Measurements from ENCODE around the gene ABCA6. TPM values are rescaled to one million over a fixed set of nuclear protein-coding genes. Genes with fewer than 3 reads are reported as not detected.

The ABCA6 gene
- total and polyA plus RNA-seq, 12 donors, result 5.4 to 45.4 (median 15.4) TPM

DNA sequence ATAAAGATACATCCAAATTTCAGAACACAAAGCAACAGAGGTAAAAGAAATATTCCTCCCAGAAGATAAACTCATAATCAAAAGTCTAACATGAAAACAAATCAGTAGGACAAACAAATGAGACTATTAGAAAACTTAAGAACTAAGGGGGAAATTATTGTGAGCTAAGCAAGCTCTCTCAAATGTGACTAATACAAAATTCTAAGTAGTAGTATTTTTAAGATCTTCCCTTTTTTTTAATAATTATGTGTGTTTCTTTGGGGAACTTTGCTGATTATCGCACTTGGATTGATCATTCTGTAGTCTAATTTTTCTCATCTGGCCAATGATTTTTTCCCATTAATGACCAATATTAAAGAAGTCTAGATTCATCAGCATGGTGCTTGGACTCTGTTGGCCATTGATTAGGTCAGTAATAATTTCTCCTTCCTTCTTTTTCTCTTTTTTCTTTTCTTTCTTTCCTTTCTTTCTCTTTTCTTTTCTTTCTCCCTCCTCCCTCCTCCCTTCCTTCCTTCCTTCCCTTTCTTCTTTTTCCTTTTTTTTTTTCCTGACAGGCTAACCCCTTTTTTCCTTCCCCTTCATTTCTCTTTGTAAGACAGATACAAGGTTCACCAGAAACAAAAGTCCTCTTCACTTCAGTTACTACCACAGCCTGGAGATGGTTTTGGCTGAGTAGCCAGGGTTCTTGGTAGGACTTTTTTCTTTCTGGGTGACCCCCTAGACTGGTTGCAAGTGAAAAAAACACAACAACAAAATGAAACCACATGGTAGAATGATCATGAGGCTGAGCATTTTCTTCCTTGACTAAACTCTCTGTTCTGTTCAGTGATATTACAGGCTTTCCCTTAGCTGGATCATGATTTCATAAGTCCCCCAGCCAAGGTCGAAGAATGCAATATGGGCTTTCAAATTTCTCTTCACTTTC lies 2.9 kb upstream of the ABCA6 start:
- peaks cover 0 to 7% (median 0%) of the 10 kb centered on the region in 3 donors for H3K9me3 ChIP-seq (replicated peaks in 1 of 3)
- no peak for TF ChIP-seq POLR2A (IDR thresholded peaks at IDR 0.05)
- TF ChIP-seq CTCF (IDR thresholded peaks at IDR 0.05), result no peak
- H3K4me3 ChIP-seq, result no peak overlapping the region
- DNase-seq, result peak in 1 of 7 donors; percentile 18
- intact Hi-C loops (cut with DNase I), result no loop called here
- H3K36me3 ChIP-seq (replicated peaks in 1 of 2), result no peaks in the 10 kb centered on the region
- no peak overlapping the region for H3K27ac ChIP-seq
- no peaks in the 10 kb centered on the region for H3K27me3 ChIP-seq
- 77 to 92% (median 86%) methylated on average over 2 of the region's 2 CpGs for WGBS, 4 donors
- peaks cover 0 to 14% of the 10 kb centered on the region in 2 donors for H3K4me1 ChIP-seq (replicated peaks in 1 of 2)

DNA sequence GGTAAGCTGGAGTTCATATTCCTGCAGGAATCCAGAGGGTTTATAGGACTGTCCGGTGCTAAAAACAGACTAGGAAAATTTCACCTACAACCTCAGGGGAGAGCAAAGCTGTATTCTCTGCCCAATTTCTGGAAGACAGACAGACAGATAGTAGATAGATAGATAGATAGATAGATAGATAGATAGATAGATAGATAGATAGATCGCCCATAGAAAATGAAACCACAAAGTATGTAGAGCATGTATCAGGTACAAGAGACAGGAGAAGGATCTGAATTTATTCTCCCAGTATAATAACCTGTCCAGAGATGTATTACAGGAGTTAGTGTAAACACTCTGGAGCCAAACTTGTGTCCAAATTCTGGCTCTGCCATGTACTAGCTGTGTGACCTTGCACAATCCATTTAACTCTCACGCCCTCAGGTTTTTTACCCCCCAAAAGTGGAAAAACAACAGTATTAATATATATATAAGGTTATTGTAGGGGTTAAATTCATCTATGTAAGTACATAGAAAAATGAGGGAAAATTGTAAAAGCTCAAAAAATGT lies 2.1 kb upstream of the ABCA6 start:
- Histone ChIP-seq H3K27ac (no peak overlapping the region), H3K4me1 (replicated peaks in 1 of 2) (peaks cover 0 to 14% of the 10 kb centered on the region in 2 donors), H3K27me3 (no peaks in the 10 kb centered on the region), H3K36me3 (replicated peaks in 1 of 2) (no peaks in the 10 kb centered on the region), H3K4me3 (no peak overlapping the region), H3K9me3 (replicated peaks in 1 of 3) (peaks cover 0 to 6% (median 0%) of the 10 kb centered on the region in 3 donors)
- intact Hi-C loops (cut with DNase I), result no loop called here
- WGBS, 4 donors, result 89 to 94% (median 91%) methylated on average over 3 of the region's 3 CpGs
- TF ChIP-seq CTCF (IDR thresholded peaks at IDR 0.05) (no peak), POLR2A (IDR thresholded peaks at IDR 0.05) (no peak)
- DNase-seq, result no peak

DNA sequence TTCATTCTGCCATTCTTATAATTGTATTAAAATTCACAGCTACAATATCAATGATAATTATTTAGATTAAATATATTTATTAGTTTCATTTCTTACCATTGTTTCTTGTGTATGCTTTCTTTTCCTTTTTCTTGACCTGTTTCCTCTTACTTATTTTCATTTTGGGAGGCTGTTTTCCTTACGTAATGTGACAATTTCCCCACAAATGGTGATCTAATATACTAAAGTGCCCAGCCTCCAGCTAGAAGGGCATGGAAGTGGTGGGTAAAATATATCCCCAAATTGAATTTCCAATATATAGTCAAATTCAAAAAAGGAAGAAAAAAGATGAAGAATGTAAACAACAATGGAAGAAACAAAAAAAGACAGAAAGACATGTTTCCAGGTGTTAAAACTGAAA lies 1.5 kb upstream of the ABCA6 start:
- TF ChIP-seq POLR2A (IDR thresholded peaks at IDR 0.05), result no peak
- TF ChIP-seq CTCF (IDR thresholded peaks at IDR 0.05), result no peak
- Histone ChIP-seq H3K4me1 (replicated peaks in 1 of 2) (peaks cover 0 to 14% of the 10 kb centered on the region in 2 donors), H3K36me3 (replicated peaks in 1 of 2) (no peaks in the 10 kb centered on the region), H3K27ac (no peak overlapping the region), H3K27me3 (no peaks in the 10 kb centered on the region), H3K4me3 (no peak overlapping the region), H3K9me3 (replicated peaks in 1 of 3) (no peaks in the 10 kb centered on the region)
- no peak for DNase-seq
- WGBS, 4 donors, result 61 to 87% (median 84%) methylated on average over 1 of the region's 1 CpG
- intact Hi-C loops (cut with DNase I), result no loop called here

DNA sequence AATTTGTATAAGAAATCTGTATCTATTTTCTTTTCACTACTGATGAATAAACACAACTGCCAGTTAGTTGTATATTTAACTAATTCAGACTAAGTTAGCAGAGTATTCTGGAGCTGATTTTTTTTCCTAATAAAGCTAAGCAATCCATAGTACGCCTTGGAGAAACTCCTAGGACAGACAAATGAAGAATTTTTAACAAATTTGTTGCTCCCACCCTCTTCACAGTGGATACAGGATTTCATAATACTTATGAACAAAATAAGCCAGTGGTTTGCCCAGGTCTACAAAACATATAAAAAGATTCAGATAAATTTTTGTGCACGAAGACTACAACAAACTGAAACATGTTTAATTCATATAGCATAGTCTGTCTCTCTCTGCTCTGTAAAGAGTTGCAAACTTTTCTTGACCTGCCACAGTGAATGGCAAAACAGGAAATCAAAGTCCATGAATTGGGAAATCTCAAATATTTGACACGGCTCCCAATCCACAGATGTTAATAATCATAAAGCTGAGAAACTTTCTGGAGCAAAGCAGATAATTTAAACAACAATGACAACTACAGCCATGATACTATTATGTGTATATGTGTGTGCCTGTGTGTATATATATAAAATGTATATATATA lies 594 bp upstream of the ABCA6 start:
- Histone ChIP-seq H3K27ac (peak overlapping the region in 1 of 5 donors; percentile 14), H3K4me1 (replicated peaks in 1 of 2) (peaks cover 0 to 14% of the 10 kb centered on the region in 2 donors), H3K4me3 (peak overlapping the region in 1 of 4 donors; percentile 37), H3K36me3 (replicated peaks in 1 of 2) (no peaks in the 10 kb centered on the region), H3K27me3 (no peaks in the 10 kb centered on the region), H3K9me3 (replicated peaks in 1 of 3) (no peaks in the 10 kb centered on the region)
- intact Hi-C loops (cut with DNase I), result no loop called here
- DNase-seq, result no peak
- WGBS, 4 donors, result 60 to 72% (median 64%) methylated on average over 3 of the region's 3 CpGs
- TF ChIP-seq CTCF (IDR thresholded peaks at IDR 0.05) (no peak), POLR2A (IDR thresholded peaks at IDR 0.05) (no peak)
